Body of pancreas (tissue), 4 donors: ENCODE data around the gene PCSK5. TPM values are rescaled to one million over a fixed set of nuclear protein-coding genes. Genes with fewer than 3 reads are reported as not detected.

Source experiments
- ATAC-seq: fragments of 150-250 bp; one replicate; pipeline ENCODE4 v1.9.1; 2016
- DNase-seq, 4 donors: peaks; one replicate each; pipeline ENCODE4 v3.0.0-alpha.2; 2019
- H3K27ac ChIP-seq, 4 donors: fragments of 200-600 bp; sonication (generic); 1 replicate in 3 of 4; 2 replicates in 1 of 4; pipeline versions ENCODE4 v1.5.1 to v1.6.1; 2016 to 2019; ENCODE audit warnings: mild to moderate bottlenecking in 1 of 4, mixed read lengths in 1 of 4, moderate library complexity in 1 of 4
- H3K27me3 ChIP-seq, 2 donors: fragments of 200-600 bp; sonication (generic); one replicate each; pipeline ENCODE4 v1.6.0; 2016; ENCODE audit warnings: mild to moderate bottlenecking in 1 of 2
- H3K36me3 ChIP-seq, 2 donors: fragments of 200-600 bp; sonication (generic); replicated peaks in 1 of 2; 2 replicates each; pipeline ENCODE4 v1.5.1; 2016; ENCODE audit warnings: low read depth in 2 of 2; ENCODE audit not compliant: insufficient read depth in 1 of 2
- H3K4me1 ChIP-seq: fragments of 200-600 bp; sonication (generic); one replicate; pipeline ENCODE4 v1.6.0; 2016
- H3K4me3 ChIP-seq, 2 donors: fragments of 200-600 bp; sonication (generic); 1 replicate in 1 of 2; 2 replicates in 1 of 2; pipeline ENCODE4 v1.5.1; 2016 to 2019
- H3K9me3 ChIP-seq, 3 donors: fragments of 200-600 bp; sonication (generic); 1 replicate in 2 of 3; 2 replicates in 1 of 3; pipeline ENCODE4 v1.5.1; 2016
- POLR2A ChIP-seq, 3 donors: fragments of 450-650 bp; IDR thresholded peaks; one replicate each; pipeline ENCODE4 v1.6.1; 2016; ENCODE audit warnings: antibody characterized with exemption in 3 of 3, mild to moderate bottlenecking in 2 of 3
- WGBS, 2 donors: methylation state at CpG; one replicate each; pipeline ENCODE4 v1.1.5; 2017; 5-methylcytosine and 5-hydroxymethylcytosine counted together
- intact Hi-C: fragments of 100-400 bp; cut with DNase I; formaldehyde crosslinking; loops from one replicate; pipeline ENCODE4 v1.15.1; 2023
- total RNA-seq, 2 donors: library from RNA; depleted of rRNA; stranded (reverse); fragments of >200 nt; gene quantifications; one replicate each; pipeline ENCODE4 v1.1.0, GENCODE V29; 2016
- TF ChIP-seq, protein P1 (sequence below), 7 experiments: fragments of 450-650 bp in 4 of 7; fragments of 200-600 bp in 3 of 7; sonication (generic) in 3 of 7; IDR thresholded peaks; one replicate each; pipeline ENCODE4 v1.5.1; 2016 to 2019; ENCODE audit warnings: antibody characterized with exemption in 7 of 7

PCSK5 gene
- total RNA-seq, 2 donors from 2014 or later: 11.2 to 12.2 TPM

- WGBS, 2 donors: 91 to 94% methylated on average over 7 of the region's 7 CpGs
- TF ChIP-seq, protein P1, sequence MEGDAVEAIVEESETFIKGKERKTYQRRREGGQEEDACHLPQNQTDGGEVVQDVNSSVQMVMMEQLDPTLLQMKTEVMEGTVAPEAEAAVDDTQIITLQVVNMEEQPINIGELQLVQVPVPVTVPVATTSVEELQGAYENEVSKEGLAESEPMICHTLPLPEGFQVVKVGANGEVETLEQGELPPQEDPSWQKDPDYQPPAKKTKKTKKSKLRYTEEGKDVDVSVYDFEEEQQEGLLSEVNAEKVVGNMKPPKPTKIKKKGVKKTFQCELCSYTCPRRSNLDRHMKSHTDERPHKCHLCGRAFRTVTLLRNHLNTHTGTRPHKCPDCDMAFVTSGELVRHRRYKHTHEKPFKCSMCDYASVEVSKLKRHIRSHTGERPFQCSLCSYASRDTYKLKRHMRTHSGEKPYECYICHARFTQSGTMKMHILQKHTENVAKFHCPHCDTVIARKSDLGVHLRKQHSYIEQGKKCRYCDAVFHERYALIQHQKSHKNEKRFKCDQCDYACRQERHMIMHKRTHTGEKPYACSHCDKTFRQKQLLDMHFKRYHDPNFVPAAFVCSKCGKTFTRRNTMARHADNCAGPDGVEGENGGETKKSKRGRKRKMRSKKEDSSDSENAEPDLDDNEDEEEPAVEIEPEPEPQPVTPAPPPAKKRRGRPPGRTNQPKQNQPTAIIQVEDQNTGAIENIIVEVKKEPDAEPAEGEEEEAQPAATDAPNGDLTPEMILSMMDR (IDR thresholded peaks at IDR 0.05): no peak
- TF ChIP-seq POLR2A (IDR thresholded peaks at IDR 0.05): no peak
Observed at GRCh38 chr9:75939536-75940111, 49.2 kb downstream of the PCSK5 start.

DNA sequence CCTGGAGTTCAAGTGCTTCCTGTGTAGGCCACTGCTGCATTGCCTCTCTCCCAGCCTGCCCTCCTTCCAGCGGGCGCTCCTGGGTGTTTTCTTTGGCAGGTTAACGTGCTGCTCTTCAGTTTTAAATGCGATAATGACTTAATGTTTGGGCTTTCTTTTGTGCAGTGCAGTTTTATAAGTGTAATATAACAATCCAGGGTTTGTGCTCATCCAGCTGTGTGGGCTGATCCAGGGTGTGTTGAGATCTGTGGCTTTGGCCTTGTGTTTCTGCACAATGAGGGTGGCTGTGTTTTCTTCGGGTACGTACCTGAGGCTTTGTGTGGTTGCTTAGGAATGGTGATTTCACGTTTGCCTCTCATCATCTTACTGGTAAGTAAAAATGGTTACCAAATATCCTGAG, 50.6 kb downstream of the PCSK5 start:
- DNase-seq (no peak), ATAC-seq (no peak)
- no peak overlapping the region for H3K4me3 ChIP-seq
- H3K27ac ChIP-seq: no peak overlapping the region
- 86 to 90% methylated on average over 7 of the region's 7 CpGs for WGBS, 2 donors
- no peaks in the 10 kb centered on the region for H3K9me3 ChIP-seq
- intact Hi-C loops: no loop called here
- TF ChIP-seq, protein P1 (IDR thresholded peaks at IDR 0.05): no peak
- no peak for TF ChIP-seq POLR2A (IDR thresholded peaks at IDR 0.05)
- H3K27me3 ChIP-seq: no peaks in the 10 kb centered on the region
- H3K4me1 ChIP-seq: no peaks in the 10 kb centered on the region
- no peaks in the 10 kb centered on the region for H3K36me3 ChIP-seq

More at GRCh38 chr9:75939536-75940111, 49.2 kb downstream of the PCSK5 start:
- Histone ChIP-seq H3K4me1 (no peaks in the 10 kb centered on the region), H3K27ac (no peak overlapping the region), H3K36me3 (no peaks in the 10 kb centered on the region), H3K4me3 (no peak overlapping the region), H3K9me3 (no peaks in the 10 kb centered on the region), H3K27me3 (no peaks in the 10 kb centered on the region)
- ATAC-seq (no peak), DNase-seq (no peak)
- intact Hi-C loops: no loop called here

DNA sequence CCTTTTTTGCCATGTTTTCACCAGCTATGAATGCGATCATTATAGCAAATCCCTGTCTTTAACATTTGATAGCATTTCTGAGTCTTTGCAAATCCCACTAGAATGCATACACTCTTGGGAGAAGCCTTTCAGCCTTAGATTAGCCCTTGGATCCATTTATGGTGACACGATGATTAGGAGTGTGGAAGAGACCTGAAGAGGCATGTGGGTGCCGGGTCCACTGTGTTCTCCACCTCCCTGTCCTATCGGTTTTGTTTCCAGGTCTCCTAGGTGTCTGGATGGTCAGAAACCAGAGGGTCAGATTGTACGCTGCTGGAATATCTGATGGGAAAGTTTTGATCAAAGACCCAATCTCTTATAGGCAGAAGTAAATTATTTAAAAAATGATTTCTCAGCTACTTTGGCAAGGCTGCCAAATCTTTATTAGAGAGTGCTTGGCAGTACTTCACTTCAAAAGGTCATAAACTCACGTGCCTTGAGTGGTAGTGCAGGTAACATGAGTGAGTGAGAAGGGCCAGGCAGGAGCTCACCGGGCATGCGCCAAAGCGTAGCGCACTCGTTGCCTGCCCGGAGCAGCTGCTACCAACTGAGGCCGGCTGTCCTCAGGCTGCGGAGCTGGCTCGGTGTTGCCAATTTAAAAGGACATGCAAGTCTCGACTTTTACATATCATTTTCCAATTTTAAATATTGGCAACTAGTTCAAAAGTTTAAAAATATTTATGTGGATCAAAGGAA, 51.3 kb downstream of the PCSK5 start:
- Histone ChIP-seq H3K36me3 (no peaks in the 10 kb centered on the region), H3K4me3 (no peak overlapping the region), H3K9me3 (no peaks in the 10 kb centered on the region), H3K4me1 (no peaks in the 10 kb centered on the region), H3K27me3 (no peaks in the 10 kb centered on the region), H3K27ac (no peak overlapping the region)
- intact Hi-C loops: no loop called here
- ATAC-seq (no peak), DNase-seq (no peak)
- 87 to 89% methylated on average over 15 to 16 of the region's 16 CpGs for WGBS, 2 donors
- no peak for TF ChIP-seq POLR2A (IDR thresholded peaks at IDR 0.05)
- TF ChIP-seq, protein P1 (IDR thresholded peaks at IDR 0.05): no peak

- WGBS, 2 donors: 92 to 93% methylated on average over 6 of the region's 6 CpGs
- Histone ChIP-seq H3K9me3 (no peaks in the 10 kb centered on the region), H3K27ac (no peak overlapping the region), H3K36me3 (no peaks in the 10 kb centered on the region), H3K4me1 (no peaks in the 10 kb centered on the region), H3K4me3 (no peak overlapping the region), H3K27me3 (no peaks in the 10 kb centered on the region)
- intact Hi-C loops: no loop called here
- no peak for TF ChIP-seq POLR2A (IDR thresholded peaks at IDR 0.05)
- TF ChIP-seq, protein P1 (IDR thresholded peaks at IDR 0.05): no peak
- no peak for ATAC-seq
- no peak for DNase-seq
Observed at GRCh38 chr9:75946766-75947165, 56.3 kb downstream of the PCSK5 start.

- ATAC-seq (no peak), DNase-seq (no peak)
- Histone ChIP-seq H3K4me1 (no peaks in the 10 kb centered on the region), H3K27me3 (no peaks in the 10 kb centered on the region), H3K36me3 (no peaks in the 10 kb centered on the region), H3K4me3 (no peak overlapping the region), H3K9me3 (no peaks in the 10 kb centered on the region), H3K27ac (no peak overlapping the region)
- TF ChIP-seq POLR2A (IDR thresholded peaks at IDR 0.05): no peak
- TF ChIP-seq, protein P1 (IDR thresholded peaks at IDR 0.05): no peak
- whole genome bisulfite sequencing, 2 donors: 93 to 96% methylated on average over 2 of the region's 2 CpGs
- intact Hi-C loops: no loop called here
Observed at GRCh38 chr9:75947233-75947632, 56.8 kb downstream of the PCSK5 start.
